Amygdala (tissue), 56 donors: ENCODE results near the gene MRFAP1.

ENCODE experiments used
- DNase-seq, 56 donors: peaks; one replicate each; lab custom pipeline; 2025; lab: John Stamatoyannopoulos, UW

MRFAP1 gene

DNA sequence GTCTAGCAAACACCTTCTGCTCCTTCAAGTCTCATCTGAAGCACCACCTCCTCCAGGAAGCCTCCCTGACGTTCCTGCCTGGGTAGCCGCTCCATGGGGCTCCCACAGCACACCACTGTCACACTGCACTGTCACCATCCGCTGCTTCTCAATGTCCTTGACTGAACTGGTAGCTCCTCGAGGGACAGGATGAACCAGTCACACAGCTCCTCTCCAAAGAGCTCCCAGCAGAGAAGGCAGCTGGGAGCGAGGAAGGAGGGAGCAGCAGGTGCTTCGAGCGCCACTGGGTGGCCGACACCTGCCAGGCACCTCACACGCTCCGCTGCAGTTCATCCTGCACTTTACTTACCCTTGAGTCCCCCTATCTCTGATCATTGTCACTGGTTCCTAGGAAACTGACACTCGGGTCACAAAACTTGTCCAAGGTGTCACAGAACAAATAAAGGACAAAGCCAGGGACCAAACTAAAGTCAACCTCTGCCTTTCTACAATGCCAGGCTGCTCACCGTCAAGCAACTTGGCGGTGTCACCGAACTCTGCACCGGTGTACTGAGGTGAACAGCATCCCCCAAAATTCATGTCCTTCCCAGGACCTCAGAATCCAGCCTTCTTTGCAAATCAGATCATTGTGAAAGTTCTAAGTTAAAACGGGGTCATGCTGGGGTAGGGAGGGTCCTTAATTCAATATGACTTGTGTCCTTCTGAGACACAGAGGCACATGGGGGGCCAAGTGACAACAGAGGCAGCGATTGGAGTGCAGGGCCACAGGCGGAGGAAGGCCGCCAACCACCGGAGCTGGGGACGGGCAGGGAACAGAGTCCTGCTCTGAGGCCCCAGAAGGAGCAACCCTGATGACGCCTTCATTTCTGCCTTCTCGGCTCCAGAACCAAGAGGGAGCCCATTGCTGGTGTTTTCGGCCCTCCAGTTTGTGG, 47.7 kb downstream of the MRFAP1 start:
- DNase-seq, result no peak

DNA sequence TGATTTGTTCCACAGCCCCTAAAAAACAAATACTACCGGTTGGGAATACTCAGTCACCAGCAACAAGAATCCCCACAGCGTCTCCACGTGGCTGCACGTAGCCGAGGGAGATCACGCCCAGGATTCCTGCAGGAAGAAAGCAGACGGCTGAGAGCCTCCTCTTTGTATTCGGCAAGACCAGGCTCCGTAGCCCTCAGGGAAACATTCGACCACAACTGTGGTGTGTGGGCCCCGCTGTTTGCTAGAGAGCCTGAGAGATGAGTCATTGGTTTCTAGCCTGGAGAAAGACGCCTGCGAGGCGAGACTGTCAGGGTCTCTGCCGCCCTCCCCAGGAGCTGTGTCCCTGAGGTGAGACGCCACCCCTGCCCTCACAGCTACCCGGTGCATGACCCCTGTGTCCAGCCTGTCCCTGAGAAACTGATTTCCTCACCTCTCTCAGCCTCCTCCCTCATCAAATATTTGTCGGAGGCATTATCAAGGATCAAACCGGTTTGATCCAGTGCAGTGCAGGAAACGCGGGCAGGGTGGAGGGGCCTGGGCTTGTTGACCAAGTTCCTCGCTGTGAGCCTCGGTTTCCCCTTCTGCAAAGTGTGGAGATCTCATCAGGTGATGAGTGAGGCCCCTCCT, 48.5 kb downstream of the MRFAP1 start:
- DNase-seq, result peak in 8 of 56 donors; percentile 7 to 56 (median 24)

DNA sequence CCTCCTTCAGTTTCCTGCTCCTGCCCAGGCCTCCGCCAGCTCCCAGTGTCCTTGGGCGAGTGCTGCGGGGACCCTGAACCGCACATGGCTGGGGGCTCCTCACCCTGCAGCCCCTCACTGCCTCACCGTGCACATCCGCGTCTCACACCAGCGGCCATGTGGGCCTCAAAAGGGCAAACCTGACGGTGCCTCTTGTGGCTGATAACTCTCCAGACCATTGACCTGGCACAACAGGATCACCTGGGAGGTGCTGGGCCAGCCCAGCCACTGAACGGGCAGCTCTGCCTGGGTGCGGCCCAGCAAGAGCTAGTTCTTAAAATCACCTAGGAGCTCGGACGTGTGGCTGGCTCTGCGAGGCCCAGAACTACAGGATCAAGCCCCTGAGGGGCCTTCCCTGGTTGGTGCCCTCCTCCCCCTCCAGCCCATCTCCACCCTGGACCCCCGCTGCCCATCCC, 49.0 kb downstream of the MRFAP1 start:
- DNase-seq, result no peak
